NCI-H2081 treated with DMSO at 0.1 percent for 48 hours (cell line): ENCODE results near the gene DNAJC18.
"Not testable (repeated sequence)": the region's sequence is repeated elsewhere in the genome, so short reads cannot be mapped to it uniquely, and the experiment has no call there.

Experiments used
- DNase-seq: peaks from one replicate; lab custom pipeline; 2025; lab: John Stamatoyannopoulos, UW

DNAJC18 gene

DNA sequence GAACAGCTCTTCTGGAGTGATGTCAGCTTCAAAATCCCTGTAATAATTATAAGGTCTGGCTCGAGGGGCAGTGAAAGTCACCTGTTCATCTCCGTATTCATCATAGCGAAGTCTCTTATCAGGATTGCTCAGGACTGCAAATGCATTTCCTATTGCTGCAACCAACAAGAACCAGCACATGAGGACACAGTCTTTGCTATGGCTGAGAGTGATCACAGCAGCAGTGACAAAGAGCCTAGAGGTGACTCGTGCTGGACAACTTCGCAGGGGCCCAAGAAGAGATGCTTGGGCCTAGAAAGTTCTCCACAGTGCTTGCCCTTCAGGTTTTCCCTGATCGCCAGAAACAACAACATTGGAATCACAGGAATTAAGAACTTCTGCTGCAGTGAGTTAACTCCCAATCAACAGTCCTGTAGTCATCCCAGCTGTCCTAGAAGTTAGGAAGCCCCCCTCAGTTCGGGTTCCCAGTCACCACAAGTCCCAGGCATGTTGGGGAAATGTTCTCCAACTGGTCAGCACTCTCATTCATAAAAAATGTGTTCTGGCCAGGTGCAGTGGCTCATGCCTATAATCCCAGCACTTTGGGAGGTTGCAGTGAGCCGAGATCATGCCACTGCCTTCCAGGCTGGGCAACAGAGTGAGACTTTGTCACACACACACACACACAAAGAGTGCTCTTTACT, 13.0 kb downstream of the DNAJC18 start:
- DNase-seq: no peak

DNA sequence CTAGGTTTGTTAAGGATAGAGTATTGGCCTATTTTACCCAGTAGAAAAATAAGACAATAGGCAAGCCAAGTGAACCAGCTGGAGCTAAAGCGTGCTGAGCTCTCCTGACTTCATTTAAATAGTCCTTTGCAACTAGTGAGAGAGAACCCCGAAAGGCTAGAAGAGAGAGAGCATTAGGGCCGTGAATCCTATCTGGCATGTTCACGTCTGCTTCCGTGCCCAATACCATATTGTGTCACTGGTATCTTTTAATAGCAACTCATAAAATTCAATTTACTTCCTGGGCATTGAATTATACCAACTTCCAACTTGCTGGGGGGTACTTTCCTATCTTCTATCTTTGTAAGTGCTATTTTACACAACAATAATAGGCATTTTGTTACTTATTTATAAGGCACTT, 13.8 kb downstream of the DNAJC18 start:
- DNase-seq: no peak

DNA sequence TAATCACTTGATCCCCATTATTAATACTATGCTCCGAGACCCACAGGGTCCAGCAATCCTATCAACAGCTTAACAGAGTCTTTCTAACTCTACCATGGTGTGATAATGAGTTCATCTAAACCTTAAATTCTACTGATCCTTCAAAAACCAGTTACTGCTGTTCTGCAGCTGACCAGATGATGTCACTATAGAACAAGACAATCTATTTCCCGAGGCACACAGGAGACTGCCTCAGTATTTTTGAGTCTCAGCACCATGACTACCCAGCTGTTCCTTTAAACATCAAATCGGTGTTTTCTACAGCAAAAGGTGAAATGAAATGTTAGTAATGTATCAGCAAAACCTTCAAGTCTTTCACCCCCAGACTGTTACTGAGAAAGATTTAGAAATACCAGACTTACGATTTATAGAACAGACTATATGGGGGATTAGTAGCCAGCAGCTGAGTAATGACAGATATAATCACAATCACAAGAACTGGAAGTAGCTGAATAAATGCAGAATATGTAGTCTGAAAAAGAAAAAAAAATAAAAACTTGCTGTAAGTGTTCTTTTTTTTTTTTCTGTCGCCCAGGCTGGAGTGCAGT, 16.9 kb downstream of the DNAJC18 start:
- DNase-seq: peak; percentile 51

DNA sequence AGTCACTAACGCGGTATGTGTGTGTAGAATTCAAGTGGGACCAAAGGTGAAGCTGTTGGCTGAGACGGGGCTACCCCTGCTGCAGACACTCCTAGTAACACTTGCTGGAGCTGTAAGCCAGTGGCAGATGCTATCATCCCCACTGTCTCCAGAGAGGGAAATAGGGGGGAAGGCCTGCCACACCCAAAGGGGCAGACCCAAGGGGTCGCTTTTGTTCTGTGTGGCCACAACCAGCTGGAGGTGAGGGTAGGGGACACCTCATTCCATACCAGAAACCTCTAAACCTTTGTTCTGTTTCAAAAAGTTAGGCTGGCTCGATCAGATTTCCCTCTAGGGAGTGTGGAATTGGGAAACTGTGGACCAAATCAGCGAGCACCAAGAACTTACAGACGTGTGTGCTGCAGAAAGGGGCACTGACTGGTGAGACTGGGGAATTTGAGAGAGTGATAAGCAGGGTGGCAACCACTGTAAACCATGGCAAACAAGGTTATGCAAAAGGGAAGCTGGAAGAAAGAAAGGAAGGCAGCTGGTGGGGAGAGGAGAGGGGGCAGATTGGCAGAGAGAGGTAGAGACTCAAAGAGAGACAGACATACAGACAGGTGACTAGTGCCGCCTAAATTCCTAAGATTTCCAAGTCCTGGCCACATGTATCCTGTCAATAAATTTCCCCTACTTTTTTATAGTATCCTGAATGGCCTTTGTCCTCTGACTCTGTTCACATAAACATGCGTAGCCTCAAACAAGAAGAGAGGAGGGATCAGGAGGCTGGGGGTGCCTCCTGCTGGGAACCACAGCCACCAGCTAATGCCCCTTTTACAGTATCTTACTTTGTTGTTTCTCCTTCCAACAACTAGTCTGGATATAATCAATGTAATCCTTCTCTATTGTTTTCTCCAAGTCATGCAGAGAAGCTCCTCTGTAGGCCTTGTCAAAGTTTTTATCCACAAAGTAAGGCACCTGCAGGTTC, 19.8 kb downstream of the DNAJC18 start:
- DNase-seq: no peak

DNA sequence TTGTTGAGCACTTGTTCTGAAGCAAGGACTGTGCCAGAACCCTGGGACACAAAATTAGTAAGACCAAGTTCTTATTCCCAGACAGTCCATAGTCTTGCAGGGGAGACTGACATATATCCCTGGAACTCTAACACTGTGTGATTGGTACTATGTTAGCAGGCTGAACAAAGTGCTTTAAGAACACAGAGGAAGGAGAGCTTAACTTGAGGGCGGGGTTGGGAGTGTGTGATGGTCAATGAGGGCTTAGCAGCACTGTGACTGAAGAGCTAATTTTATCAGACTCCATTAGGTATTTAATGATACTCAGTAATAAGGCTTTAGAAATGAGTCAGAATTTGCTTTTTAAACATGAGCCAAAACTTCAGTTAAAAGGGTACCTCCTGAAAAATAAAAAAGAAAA, 20.5 kb downstream of the DNAJC18 start:
- DNase-seq: no peak

DNA sequence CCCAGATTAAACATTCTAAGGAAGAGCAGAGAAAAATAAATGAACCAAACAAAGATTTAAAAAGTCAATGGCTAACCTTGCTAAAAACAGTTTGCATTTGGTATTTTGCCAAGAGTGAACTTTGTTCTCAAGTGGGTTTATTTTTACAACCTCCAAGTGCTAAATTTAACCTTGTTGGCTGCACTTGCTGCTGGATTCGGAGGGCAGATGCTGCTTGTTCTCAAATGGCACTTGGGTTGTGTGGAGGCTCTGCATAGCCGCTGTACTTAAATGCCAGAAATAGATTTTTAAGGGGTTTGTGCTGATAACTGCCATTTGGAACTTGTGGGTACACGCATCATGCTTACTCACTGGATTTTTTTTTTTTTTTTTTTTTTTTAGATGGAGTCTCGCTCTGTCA, 22.1 kb downstream of the DNAJC18 start:
- DNase-seq: no peak

DNA sequence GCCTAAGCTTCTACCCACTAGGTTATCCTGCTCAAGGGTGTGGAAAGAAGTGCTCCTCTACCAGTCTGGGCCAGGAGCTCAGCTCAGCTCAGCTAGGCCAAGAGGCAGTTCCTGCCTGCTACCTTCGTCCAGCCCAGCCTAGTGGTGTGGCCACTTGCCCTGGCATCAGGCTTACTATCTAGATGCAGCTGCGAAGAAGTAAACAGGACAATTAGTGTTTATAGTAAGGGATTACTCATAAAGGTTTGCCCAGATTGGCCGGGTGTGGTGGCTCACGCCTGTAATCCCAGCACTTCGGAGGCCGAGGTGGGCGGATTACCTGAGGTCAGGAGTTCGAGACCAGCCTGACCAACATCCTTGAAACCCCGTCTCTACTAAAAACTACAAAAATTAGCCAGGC, 22.7 kb downstream of the DNAJC18 start:
- DNase-seq: no peak

DNA sequence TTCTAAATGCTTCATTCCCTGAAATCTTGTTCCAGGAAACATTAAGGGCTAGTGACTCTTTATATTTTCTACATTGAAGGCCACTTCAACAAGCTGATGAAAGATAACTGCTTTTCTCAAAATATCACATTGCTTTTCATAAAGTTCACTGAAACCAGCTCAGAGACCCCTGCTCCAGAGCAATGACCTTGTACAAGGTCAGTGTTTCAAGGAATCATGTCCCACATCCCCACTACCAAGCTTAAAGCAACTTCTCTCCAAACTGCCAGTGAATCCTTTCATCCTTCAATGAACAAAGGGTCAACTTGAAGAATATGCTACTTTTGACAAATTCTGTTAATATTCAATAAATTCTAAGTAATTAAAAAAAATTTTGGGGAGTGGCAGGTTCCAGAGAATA, 23.5 kb downstream of the DNAJC18 start:
- DNase-seq: no peak

DNA sequence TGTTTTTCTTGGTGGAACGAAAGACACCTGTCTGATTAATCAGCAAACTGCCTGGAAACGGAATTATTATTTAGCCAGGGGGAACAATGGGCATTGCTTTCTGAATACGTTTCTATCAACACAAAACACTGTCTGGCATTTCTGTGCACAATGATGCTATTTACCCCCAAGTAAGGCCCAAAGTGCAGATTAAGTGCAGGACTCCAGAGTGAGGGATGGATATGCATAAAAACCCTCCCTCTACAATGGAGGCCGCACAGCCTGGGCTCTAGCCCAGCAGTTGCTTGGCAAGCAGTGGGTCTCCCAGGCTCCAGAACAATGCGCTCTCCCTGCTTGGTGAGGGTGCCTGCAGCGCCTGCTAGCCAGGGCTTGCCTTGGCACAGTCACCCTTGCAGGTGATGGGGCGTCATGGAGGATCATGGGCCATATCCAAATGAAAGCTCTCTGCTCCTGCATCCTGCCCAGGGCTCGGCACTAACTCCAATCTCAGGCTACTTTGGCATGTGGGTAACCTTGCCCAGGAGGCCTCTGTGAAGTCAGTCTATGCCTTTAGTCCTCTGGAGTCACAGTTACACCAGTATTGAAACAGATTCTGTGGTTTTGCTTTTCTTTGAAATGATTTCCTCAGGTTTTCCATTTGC, 24.0 kb downstream of the DNAJC18 start:
- DNase-seq: peak; percentile 32

DNA sequence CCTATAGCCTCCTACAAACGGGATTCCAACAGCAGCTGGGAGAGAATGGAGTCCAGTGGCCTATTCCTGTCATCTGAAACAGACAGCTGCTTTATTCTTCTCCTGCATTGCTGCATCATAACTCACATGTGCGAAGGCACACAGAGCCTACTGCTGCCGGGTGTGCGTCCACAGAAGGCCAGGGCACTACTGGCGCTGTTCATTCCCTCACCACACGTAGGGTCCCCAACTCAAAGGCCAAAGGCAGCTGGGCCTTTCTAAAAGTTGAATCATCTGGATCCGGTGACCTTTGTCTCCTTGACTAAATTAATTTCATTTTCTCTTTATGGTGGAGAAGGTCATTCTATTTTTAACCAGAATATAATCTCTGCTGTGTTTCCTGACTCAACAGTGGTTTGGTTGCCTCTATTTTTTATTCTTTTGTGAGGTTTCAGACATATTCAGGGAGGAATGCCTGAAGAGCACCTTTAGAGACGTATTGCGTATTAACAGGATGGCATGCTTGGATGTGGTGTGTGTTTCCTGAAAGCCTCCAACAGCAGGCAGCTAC, 24.7 kb downstream of the DNAJC18 start:
- DNase-seq: no peak

DNA sequence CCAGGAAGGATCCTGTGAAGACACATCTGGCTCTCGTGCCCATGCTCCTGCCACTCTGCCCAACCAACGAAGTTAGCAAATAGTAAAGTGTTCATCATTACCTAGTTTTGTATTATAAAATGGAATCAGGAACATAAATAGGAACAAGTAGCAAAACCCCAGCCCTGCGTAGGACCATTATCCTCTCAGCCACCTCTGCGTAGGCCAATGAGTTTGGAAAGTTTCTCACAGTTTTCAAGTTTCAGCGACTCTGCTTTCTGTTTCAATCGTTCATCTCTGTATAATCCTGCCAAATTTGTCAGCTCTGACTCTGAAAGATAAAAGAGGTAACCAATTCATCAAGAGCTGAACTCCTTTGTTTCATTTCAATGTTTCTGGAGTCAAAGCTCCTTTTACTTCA, 25.4 kb downstream of the DNAJC18 start:
- no peak for DNase-seq

DNA sequence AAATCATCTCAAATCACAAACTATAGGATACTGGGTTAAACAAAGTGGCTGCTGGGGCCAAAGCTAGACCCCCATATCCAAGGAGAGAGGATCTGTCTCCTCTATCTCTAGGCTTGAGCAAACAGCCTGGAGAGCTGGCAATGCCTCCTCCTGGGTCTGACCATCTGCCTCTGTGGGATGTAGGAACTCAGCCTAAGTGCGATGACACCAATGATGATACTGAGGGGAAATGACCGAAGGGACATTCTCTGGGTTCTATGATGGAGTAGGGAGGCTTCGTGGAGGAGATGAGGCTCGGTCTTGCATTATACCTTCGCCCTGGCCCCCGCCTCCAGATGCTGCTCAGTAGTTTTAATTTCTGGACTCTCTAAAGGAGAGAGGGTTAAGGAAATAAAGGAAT, 26.2 kb downstream of the DNAJC18 start:
- DNase-seq: no peak

DNA sequence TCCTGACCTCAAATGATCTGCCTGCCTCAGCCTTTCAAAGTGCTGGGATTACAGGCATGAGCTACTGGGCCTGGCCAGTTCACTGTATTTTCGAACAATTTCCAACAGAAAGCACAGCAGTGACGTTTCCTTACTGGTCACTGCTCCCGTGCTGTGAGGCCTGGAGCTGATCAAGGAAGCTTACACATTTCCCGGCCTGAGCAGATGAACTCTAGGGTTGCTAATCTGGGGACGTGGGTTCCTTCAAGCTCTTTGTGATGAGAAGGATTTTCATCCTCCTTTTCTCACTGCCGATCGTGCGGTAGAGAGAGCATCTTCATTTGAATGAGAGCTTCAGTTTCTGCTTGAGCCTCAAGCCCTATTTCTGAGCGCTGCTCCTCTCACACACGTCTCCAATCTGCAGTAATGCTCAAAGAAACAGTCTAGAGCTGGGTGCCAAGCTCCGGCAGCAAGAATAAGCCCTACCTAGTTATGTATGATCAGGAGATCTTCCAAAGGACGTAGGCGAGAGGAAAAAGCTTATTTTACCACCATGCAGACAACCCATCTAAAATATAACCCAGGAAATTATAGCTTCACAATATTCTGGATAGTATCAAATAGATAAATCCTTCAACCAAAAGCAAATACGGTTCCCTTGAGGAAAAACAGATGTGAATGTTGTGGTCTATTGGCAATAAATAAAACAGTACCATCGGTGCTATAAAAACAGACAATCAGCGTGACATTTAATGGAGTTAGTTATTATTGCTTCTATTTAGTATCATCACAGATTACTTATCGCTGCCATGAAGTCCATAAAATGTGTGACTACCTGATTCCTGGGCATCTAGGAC, 28.1 kb downstream of the DNAJC18 start:
- DNase-seq: no peak

DNA sequence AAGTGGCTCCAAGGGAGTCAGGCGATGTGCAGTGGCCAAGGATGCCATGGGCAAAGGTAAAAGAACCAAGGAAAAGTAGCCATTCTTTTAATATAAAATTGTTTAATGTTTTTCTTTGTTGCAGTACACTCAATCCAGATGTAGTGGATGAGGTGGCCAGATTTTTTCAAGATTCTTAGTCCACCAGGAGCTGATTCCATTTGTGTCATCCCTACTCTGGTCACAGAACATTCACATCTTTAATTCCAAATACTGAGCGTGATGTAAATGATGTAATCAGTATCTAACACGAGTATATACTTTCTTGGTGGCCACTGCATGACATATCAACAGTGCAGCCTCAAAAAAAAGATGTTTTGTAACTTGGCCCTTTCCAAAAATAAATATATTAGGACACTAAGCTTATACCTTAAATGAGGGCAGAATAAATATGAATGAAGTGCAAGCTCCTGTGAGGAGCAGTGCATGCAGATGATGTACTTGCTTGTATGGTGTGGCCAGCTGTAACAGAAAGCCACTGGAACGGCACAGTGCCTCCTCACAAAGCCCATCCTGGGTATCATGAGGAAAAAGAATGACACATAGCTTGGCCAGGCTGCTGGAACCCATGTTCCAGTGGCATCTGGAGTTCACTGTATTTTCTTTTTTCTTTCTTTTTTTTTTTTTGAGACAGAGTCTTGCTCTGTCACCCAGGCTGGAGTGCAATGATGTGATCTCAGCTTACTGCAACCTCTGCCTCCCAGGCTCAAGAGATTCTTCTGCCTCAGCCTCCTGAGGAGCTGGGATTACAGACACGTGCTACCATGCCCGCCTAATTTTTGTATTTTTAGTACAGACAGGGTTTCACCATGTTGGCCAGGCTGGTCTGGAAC, 29.0 kb downstream of the DNAJC18 start:
- DNase-seq: no peak

DNA sequence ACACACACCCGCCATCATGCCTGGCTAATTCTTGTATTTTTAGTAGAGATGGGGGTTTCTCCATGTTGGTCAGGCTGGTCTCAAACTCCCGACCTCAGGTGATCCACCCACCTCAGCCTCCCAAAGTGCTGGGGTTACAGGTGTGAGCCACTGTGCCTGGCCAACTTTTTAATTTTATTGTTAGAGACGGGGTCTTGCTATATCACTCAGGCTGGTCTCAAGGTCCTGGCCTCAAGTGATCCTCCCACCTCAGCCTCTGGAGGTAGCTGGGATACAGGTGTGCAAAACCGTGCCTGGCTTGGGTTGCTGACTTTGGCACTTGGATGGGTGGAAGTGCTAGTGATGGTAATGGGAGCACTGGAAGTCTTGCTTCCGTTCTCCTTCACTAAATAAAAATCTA, 30.2 kb downstream of the DNAJC18 start:
- DNase-seq: not testable (repeated sequence)

DNA sequence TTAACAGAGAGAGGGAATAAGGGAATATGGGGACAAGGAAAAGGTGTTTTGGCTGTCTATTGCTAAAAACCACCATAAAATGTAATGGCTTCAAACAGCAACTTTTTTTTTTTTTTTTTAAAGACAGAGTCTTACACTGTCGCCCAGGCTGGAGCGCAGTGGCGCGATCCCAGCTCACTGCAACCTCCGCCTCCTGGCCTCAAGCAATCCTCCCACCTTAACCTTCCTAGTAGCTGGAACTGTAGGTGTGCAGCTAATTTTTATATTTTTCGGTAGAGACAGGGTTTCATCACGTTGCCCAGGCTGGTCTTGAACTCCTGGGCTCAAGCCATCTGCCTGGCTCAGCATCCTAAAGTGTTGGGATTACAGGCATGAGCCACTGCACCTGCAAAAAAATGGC, 31.1 kb downstream of the DNAJC18 start:
- DNase-seq: no peak

DNA sequence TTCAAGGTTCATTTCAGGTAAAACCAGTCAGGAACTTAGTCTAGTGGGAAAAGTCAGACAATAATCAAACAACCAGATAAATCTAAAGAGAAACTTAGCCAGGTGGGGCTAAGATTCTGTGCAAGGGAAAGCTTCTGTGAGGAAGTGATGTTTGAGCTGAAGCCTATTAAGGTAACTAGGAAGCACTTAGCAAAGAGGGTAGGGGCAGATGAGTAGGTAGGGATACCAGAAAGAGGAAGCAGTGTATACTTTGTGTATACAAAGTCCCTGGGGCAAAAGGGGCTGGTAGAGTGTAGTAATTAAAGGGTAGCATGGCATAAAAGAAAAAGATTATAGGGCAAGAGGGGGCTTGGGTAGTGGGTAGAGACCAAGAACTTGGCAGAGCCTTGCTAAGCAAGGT, 31.8 kb downstream of the DNAJC18 start:
- DNase-seq: no peak

DNA sequence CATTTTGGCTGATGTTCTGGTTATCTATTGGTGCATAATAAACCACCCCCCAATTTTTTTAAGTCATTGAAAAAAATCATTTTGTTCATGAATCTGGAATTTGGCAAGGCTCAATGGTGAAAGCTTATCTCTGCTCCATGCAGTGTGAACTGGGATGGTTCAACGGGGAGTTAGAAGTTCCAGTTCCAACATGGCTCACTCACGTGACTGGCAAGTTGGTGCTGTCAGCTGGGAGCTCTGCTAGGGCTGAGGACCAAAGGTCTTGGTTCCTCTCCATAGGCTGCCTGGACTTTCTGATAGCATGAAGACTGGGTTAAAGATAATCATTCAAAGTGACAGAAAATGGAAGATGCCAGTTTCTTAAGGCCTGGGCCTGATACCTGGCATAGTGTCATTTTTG, 32.4 kb downstream of the DNAJC18 start:
- no peak for DNase-seq

DNA sequence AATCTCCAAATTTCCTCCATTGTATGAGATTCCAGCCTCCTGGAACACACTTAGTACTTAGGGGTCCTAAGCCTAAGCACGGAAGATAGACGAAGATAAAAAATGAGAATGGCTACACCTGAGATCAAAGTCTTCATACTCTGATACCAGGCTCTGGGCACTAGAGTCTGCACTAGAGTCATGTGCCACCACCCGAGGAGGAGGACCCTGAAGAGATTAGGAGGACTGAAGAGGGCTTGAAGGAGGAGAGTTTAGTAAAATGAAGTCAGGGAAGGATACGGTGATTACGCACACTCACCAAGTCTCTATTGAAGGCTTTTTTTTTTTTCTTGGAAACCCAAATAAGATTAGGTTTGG, 34.9 kb downstream of the DNAJC18 start:
- DNase-seq: no peak

DNA sequence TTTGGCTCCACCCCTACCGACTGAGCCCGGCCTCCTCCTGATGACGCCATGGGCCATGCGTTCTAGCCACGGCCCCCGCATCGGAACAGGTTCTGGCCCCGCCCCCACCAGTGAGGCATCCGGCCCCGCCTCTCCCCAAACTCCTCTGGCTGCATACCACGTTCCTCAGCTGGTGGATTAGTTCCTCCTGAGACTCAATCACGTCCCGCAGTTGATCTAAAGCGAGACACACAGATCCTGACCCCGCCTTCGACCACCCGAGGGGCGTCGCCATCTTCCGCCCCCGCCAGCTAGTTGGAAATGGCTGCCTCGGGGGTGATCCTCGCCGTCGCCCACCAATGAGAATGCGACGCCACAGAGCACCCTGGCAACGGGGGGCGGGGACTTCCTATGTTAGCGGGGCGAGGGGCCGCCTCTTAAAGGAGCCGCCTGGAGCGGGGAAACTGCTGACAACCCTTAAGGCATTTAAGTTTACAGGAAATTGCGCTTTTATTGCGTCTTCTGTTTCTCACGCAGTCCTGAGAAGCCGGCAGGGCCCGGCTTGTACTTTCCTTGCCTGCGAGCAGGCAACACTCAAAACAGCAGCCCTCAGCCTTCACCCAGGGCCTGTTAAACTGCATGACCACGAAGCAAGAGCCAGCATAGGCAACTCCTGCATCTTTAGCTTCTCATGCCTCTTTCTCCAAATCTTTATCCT, 35.4 kb downstream of the DNAJC18 start, which contains the start of gene SPATA24:
Gene SPATA24 (minus strand): TSS at position 303 of the 697 bp plus-strand sequence. CDS start 29 bp downstream, at position 274.
- peak; percentile 57 for DNase-seq
